Hepatocyte (in vitro differentiated cells): Measurements from ENCODE around the gene NCBP3. TPM values are rescaled to one million over a fixed set of nuclear protein-coding genes. Genes with fewer than 3 reads are reported as not detected.

Source experiments
- DNase-seq: peaks from one replicate; pipeline ENCODE4 v3.0.0-alpha.2; 2016; ENCODE audit warnings: low spot score
- H2AFZ ChIP-seq: fragments of 200-600 bp; sonication (generic); 2 replicates; pipeline ENCODE4 v1.6.0; 2016; ENCODE audit warnings: antibody characterized with exemption, mild to moderate bottlenecking
- H3K27ac ChIP-seq: fragments of 200-600 bp; sonication (generic); 2 replicates; pipeline ENCODE4 v1.5.1; 2016; ENCODE audit warnings: mild to moderate bottlenecking
- H3K27me3 ChIP-seq: fragments of 200-600 bp; sonication (generic); 2 replicates; pipeline ENCODE4 v1.6.1; 2016
- H3K36me3 ChIP-seq: fragments of 200-600 bp; sonication (generic); replicated peaks from 2 replicates; pipeline ENCODE4 v1.5.1; 2016; ENCODE audit warnings: low read depth; ENCODE audit not compliant: insufficient read depth
- H3K4me1 ChIP-seq: fragments of 200-600 bp; sonication (generic); 2 replicates; pipeline ENCODE4 v1.5.1; 2016; ENCODE audit warnings: mild to moderate bottlenecking, moderate library complexity; ENCODE audit not compliant: insufficient read depth
- H3K4me2 ChIP-seq: fragments of 200-600 bp; sonication (generic); 2 replicates; pipeline ENCODE4 v1.6.0; 2016
- H3K4me3 ChIP-seq: fragments of 200-600 bp; sonication (generic); 2 replicates; pipeline ENCODE4 v1.5.1; 2016; ENCODE audit warnings: mild to moderate bottlenecking
- H3K79me2 ChIP-seq: fragments of 200-600 bp; sonication (generic); 2 replicates; pipeline ENCODE4 v1.6.0; 2017; ENCODE audit warnings: mild to moderate bottlenecking
- H3K9me2 ChIP-seq: fragments of 200-600 bp; sonication (generic); replicated peaks from 2 replicates; pipeline ENCODE4 v1.6.0; 2017; ENCODE audit warnings: mild to moderate bottlenecking; ENCODE audit not compliant: insufficient read depth
- H3K9me3 ChIP-seq: fragments of 200-600 bp; sonication (generic); 2 replicates; pipeline ENCODE4 v1.5.1; 2016; ENCODE audit warnings: low read depth, mild to moderate bottlenecking
- H4K20me1 ChIP-seq: fragments of 200-600 bp; sonication (generic); 2 replicates; pipeline ENCODE4 v1.6.0; 2016; ENCODE audit warnings: mild to moderate bottlenecking; ENCODE audit not compliant: insufficient read depth, poor library complexity, severe bottlenecking
- EZH2 ChIP-seq: fragments of 200-600 bp; sonication (generic); IDR thresholded peaks from 2 replicates; pipeline ENCODE4 v1.6.1; 2016; ENCODE audit warnings: antibody characterized with exemption, mild to moderate bottlenecking, borderline replicate concordance
- EZH2phosphoT487 ChIP-seq: fragments of 200-600 bp; sonication (generic); IDR thresholded peaks from one replicate; pipeline ENCODE4 v1.6.1; 2018; ENCODE audit warnings: antibody characterized with exemption, mild to moderate bottlenecking, low read depth, moderate library complexity; ENCODE audit not compliant: unreplicated experiment, severe bottlenecking
- WGBS: methylation state at CpG from one replicate; pipeline ENCODE4 v1.1.6; 2016; ENCODE audit warnings: low lambda C conversion rate; ENCODE audit errors: missing lambda C conversion rate; 5-methylcytosine and 5-hydroxymethylcytosine counted together
- polyA plus RNA-seq: library from polyadenylated mRNA; unstranded; fragments of >200 nt; fragmentation: Nextera tagmentation; extraction: Ambion mirVana; gene quantifications from 2 replicates; pipeline ENCODE4 v1.2.1, GENCODE V29; 2016
- total RNA-seq: library from RNA; depleted of rRNA; stranded (reverse); fragments of >200 nt; gene quantifications from 2 replicates; pipeline ENCODE4 v1.2.3, GENCODE V29; 2014
- TF ChIP-seq, protein P1 (sequence below): fragments of 200-600 bp; sonication (generic); IDR thresholded peaks from 2 replicates; pipeline ENCODE4 v1.5.1; 2016; ENCODE audit warnings: antibody characterized with exemption, mild to moderate bottlenecking; ENCODE audit not compliant: poor library complexity

NCBP3 gene
- total and polyA plus RNA-seq, 2 experiments from 2014 or later: 20.6 to 31.8 TPM

DNA sequence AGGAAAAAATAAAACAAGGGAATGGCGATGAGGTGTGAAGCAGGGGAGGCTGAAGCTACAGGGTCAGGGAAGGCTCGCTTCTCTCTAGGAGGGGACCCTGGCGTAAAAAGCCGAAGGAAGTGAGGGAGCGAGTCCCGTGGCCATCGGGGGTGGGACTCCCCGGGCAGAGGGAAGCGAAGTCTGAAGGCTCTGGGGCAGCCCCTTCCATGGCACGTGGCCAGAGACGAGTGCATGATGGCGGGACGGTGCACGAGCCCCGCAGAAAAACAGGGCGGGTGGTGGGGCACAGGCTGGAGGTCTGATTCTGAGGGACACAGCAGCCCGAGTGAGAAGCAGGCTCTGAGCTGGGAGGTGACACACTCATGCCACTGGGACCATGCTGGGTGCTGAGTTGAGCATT is 21.1 kb upstream of the NCBP3 start:
- H3K4me3 ChIP-seq: no peak overlapping the region
- H3K79me2 ChIP-seq: no peaks in the 10 kb centered on the region
- no peak for TF ChIP-seq EZH2
- no peak for TF ChIP-seq EZH2phosphoT487
- TF ChIP-seq, protein P1, sequence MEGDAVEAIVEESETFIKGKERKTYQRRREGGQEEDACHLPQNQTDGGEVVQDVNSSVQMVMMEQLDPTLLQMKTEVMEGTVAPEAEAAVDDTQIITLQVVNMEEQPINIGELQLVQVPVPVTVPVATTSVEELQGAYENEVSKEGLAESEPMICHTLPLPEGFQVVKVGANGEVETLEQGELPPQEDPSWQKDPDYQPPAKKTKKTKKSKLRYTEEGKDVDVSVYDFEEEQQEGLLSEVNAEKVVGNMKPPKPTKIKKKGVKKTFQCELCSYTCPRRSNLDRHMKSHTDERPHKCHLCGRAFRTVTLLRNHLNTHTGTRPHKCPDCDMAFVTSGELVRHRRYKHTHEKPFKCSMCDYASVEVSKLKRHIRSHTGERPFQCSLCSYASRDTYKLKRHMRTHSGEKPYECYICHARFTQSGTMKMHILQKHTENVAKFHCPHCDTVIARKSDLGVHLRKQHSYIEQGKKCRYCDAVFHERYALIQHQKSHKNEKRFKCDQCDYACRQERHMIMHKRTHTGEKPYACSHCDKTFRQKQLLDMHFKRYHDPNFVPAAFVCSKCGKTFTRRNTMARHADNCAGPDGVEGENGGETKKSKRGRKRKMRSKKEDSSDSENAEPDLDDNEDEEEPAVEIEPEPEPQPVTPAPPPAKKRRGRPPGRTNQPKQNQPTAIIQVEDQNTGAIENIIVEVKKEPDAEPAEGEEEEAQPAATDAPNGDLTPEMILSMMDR: no peak
- H2AFZ ChIP-seq: no peak overlapping the region
- no peaks in the 10 kb centered on the region for H3K27me3 ChIP-seq
- 95% methylated on average over 17 of the region's 17 CpGs for WGBS
- H3K27ac ChIP-seq: no peak overlapping the region
- H3K9me3 ChIP-seq: no peaks in the 10 kb centered on the region
- no peaks in the 10 kb centered on the region for H3K9me2 ChIP-seq
- H3K4me2 ChIP-seq: no peak overlapping the region
- H4K20me1 ChIP-seq: no peaks in the 10 kb centered on the region
- no peak for DNase-seq
- H3K4me1 ChIP-seq: no peaks in the 10 kb centered on the region
- no peaks in the 10 kb centered on the region for H3K36me3 ChIP-seq

DNA sequence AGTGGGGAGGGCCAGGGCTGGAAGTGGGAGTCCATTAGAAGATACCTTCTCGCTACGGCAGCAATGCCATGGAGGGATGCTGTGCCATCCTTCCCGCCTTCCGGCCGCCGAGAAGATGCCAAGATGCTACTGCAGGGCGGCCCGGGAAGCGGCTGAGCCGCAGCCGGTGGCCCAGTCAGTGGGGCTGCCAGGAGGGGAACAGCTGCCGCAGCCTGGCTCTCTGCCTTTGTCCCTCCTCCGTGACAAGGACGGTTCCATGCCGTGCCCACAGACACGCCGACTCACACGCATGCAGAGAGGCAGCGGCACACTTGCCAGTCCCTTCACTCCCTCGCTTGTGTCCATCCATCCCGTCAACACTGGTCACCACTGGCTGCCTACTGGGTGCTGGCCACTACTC is 20.2 kb upstream of the NCBP3 start:
- TF ChIP-seq, protein P1: no peak
- TF ChIP-seq EZH2 (no peak), EZH2phosphoT487 (no peak)
- 97% methylated on average over 17 of the region's 21 CpGs for WGBS
- H3K9me2 ChIP-seq: no peaks in the 10 kb centered on the region

DNA sequence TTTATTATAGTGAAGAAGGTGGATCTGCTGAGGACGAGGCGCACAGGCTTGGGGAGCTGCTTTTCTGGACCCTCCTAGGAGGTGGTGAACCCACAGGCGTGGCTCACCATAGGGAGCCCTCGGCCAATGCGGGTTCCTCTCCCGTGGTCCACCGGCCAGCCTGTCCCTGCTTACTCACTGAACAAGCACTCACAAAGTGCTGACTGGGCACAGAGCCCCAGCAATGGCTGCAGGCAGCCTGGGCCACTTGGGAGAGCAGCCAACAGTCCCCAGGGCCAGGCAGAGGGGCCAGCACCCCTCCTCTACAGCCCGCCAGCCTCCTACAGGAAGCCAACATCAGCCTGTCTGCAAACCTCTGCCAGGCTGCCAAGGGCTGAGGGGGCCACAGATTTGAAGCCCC is 19.1 kb upstream of the NCBP3 start:
- Histone ChIP-seq H3K36me3 (no peaks in the 10 kb centered on the region), H3K79me2 (no peaks in the 10 kb centered on the region), H3K9me3 (no peaks in the 10 kb centered on the region), H3K27ac (no peak overlapping the region), H2AFZ (no peak overlapping the region), H3K27me3 (no peaks in the 10 kb centered on the region), H3K4me2 (no peak overlapping the region), H3K4me1 (no peaks in the 10 kb centered on the region), H4K20me1 (no peaks in the 10 kb centered on the region), H3K9me2 (no peaks in the 10 kb centered on the region), H3K4me3 (no peak overlapping the region)
- no peak for TF ChIP-seq EZH2phosphoT487
- TF ChIP-seq, protein P1: no peak
- no peak for TF ChIP-seq EZH2
- DNase-seq: no peak
- 92% methylated on average over 8 of the region's 8 CpGs for WGBS

More for the DNA sequence above, 20.2 kb upstream of the NCBP3 start:
- no peaks in the 10 kb centered on the region for H3K27me3 ChIP-seq
- DNase-seq: no peak
- no peaks in the 10 kb centered on the region for H4K20me1 ChIP-seq
- no peaks in the 10 kb centered on the region for H3K36me3 ChIP-seq
- no peak overlapping the region for H3K27ac ChIP-seq
- no peaks in the 10 kb centered on the region for H3K4me1 ChIP-seq
- H3K9me3 ChIP-seq: no peaks in the 10 kb centered on the region
- no peaks in the 10 kb centered on the region for H3K79me2 ChIP-seq
- H3K4me2 ChIP-seq: no peak overlapping the region
- no peak overlapping the region for H3K4me3 ChIP-seq
- no peak overlapping the region for H2AFZ ChIP-seq

DNA sequence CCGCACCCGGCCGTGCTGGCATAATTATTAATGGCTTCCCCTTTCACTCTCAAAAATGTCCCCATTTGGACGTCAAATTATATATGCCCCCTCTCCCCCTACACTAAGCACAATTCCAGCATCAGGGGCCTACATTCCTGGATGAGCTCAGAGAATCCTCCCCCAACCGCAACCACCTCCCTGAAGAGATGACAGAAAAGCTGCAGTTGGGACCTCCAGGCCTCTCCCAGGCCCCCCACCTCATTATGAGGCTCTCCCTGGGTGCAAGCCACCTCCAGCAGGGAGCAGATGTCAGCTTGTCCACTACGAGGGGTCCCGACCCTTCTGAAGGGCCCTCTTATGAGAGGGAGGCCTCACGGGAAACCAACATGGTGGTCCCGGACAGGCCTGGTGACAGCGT is 18.5 kb upstream of the NCBP3 start:
- Histone ChIP-seq H3K4me3 (no peak overlapping the region), H3K4me1 (no peaks in the 10 kb centered on the region), H3K36me3 (no peaks in the 10 kb centered on the region), H2AFZ (no peak overlapping the region), H3K4me2 (no peak overlapping the region), H3K9me3 (no peaks in the 10 kb centered on the region), H3K79me2 (no peaks in the 10 kb centered on the region), H3K27me3 (no peaks in the 10 kb centered on the region), H3K27ac (no peak overlapping the region), H4K20me1 (no peaks in the 10 kb centered on the region), H3K9me2 (no peaks in the 10 kb centered on the region)
- TF ChIP-seq, protein P1: no peak
- TF ChIP-seq EZH2phosphoT487: no peak
- WGBS: 93% methylated on average over 10 of the region's 10 CpGs
- DNase-seq: no peak
